Smooth muscle cell of the brain vasculature (primary cell): ENCODE measurements around the gene FAR1.
A peak's percentile ranks its signal among the peaks of the same experiment; 100 is the strongest.
"Not testable (repeated sequence)": the region's sequence is repeated elsewhere in the genome, so short reads cannot be mapped to it uniquely, and the experiment has no call there.

Experiments
- DNase-seq: peaks from one replicate; pipeline ENCODE4 v3.0.0-alpha.2; 2012; ENCODE audit warnings: low read depth, low spot score

Gene FAR1

GRCh38 chr11:13705710-13706109, 37.2 kb downstream of the FAR1 start:
- no peak for DNase-seq

GRCh38 chr11:13713982-13714381, 45.5 kb downstream of the FAR1 start:
- DNase-seq: no peak

- peak; percentile 7 for DNase-seq
These were observed 48.9 kb downstream of the FAR1 start for GRCh38 chr11:13717331-13717730.

- no peak for DNase-seq
These were observed 49.9 kb downstream of the FAR1 start for GRCh38 chr11:13718394-13718793.

- no peak for DNase-seq
These were observed 52.5 kb downstream of the FAR1 start for GRCh38 chr11:13720940-13721339.

- no peak for DNase-seq
These were observed 53.3 kb downstream of the FAR1 start for GRCh38 chr11:13721760-13722159.

GRCh38 chr11:13726456-13726855, 58.0 kb downstream of the FAR1 start:
- no peak for DNase-seq

DNA sequence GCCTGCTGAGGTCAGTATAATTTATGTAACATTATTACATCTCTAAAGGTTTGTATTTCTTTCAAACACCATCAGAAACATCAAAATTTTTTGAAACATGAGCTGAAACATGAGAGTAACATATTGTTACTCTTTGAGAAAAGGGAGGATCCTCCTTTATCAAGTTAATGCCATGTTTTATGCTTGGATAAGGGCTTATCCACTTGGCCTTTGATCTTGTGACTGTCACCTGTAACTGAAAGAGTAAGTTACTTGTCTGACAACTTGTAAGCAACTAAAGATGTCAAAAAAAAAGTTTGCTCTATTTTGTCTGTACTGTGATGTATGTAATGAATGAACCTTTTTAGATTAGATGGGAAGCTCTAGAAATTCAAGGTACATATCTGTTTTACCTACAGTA, 59.6 kb downstream of the FAR1 start:
- DNase-seq: no peak

DNA sequence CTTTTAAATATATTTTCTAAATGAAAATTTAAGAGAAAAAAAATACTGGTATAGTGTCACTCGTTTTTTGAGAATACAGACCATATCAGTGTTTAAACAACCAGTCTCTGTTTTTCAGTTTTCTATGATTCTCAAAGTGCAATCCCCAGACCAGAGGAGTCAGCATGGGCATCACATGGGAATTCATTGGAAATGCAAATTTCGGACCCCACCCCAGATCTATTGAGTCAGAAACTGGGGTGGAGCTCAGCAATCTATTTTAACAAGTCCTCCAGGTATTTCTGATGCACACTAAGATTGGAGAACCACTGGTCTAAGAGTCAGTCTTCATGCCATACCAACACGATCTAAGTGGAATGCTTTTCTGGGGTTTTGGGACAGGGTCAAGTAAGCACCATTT, 66.1 kb downstream of the FAR1 start:
- no peak for DNase-seq

- DNase-seq: no peak
These were observed 76.7 kb downstream of the FAR1 start for GRCh38 chr11:13745165-13745564.

DNA sequence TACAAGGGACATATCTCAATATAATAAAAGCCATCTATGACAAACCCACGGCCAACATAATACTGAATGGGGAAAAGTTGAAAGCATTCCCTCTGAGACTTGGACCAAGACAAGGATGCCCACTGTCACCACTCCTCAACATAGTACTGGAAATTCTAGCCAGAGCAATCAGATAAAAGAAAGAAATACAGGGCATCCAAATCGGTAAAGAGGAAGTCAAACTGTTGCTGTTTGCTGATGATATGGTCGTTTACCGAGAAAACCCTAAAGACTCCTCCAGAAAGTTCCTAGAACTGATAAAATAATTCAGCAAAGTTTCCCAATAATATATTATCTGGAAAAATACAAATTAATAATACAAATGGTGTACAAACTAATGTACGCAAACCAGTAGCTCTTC, 84.8 kb downstream of the FAR1 start:
- not testable (repeated sequence) for DNase-seq

GRCh38 chr11:13759050-13759449, 90.6 kb downstream of the FAR1 start:
- DNase-seq: no peak

DNA sequence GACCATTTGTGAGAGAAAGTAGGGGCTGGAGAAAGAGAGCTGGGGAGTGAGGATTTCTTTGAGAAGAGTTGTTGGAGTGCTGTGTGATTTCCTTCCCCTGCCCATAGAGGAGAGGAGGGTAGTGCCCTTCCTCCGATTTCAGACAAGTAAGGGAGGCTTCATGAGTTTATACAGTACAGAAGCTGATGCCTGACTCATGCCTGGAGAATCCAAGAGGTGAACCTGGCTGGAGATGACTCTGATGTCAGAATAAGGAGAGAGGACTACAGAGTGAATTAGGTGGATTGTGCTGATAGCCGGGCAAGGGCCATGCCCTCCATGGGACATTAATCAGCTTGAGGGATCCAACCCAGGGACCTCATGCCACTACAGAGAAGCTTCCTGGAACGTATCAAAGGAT, 91.6 kb downstream of the FAR1 start:
- no peak for DNase-seq

DNA sequence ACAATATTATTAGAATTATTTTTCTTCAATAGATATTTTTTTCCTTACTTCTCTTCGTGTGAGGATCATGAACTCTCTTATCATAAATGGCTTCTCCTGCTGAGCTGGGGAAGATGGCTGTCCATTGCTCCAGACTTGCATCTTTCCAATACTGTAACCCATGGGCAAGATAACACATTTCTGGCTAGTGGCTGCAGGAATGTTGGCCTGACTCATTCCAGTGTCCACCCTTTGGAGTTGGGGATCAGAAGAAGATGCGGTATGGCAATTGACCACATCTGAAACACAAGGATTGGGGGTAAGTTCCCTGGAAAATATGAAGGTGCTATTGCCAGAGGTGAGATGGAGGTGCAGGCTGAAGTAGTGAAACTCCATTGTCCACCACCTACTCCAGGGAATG, 92.8 kb downstream of the FAR1 start:
- no peak for DNase-seq

- DNase-seq: no peak
These were observed 93.2 kb downstream of the FAR1 start for GRCh38 chr11:13761716-13762115.

GRCh38 chr11:13762718-13763117, 94.2 kb downstream of the FAR1 start:
- no peak for DNase-seq

GRCh38 chr11:13763341-13763740, 94.9 kb downstream of the FAR1 start:
- no peak for DNase-seq

- no peak for DNase-seq
These were observed 97.4 kb downstream of the FAR1 start for GRCh38 chr11:13765886-13766285.

DNA sequence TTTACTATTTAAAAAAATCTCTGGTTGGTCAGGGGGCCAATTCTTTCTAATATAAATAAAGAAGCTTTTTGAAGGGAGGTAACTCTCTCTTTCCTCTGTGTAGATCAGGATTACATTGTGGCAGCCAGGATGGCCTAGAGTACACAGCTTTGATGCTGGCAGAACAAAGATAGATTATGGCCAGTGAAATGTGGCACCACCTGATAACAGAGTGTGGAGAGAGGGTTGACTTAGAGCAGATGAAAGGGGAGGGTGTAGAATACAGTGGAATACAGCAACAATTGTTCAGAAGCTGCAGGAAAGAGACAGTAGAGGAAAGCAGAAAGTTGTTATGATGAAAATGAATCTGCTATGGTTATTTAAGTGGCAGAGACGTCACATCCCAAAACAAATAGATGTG, 99.0 kb downstream of the FAR1 start:
- no peak for DNase-seq

GRCh38 chr11:13769188-13769587, 100.7 kb downstream of the FAR1 start:
- no peak for DNase-seq

DNA sequence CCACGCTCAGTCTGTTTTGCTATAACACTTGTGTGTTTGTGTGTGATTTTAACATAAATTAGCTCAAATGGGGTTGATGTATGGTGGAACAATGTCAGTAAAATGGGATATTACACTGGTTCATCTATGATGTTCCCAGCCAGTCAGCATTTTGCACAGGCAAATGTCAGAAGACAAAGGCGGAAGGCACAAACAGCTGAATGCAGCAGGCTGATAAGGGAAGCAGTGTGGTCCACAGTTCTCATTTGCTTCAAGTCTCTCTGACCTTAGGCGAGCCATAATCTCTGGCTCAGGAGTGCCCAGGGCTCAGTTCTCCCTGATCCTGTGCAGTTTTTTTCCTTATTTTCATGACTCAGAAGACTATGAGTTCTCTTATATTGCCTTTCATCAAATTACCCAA, 102.7 kb downstream of the FAR1 start:
- DNase-seq: no peak

- peak; percentile 32 for DNase-seq
These were observed 104.0 kb downstream of the FAR1 start for GRCh38 chr11:13772223-13773046.

DNA sequence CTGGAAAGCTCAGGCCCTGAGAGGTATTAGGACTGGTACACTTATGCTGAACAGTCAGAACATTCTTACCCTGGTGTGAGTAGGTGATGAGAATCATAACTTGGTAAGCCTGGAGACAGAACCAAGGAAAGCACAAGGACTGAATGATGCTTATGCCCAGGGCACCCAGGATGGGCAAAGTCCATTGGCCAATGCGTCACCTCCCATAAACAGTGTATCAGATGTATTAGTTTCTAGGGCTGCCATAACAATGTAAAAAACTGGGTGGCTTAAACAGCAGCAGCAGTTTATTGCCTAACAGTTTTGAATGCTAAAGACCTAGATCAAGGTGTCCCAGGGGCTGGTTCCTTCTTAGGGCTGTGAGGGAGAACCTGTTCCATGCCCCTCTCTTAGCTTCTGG, 107.0 kb downstream of the FAR1 start:
- DNase-seq: no peak
